HepG2 (cell line): ENCODE data around the gene CES3. TPM values are rescaled to one million over a fixed set of nuclear protein-coding genes. Genes with fewer than 3 reads are reported as not detected.
A peak's percentile ranks its signal among the peaks of the same experiment; 100 is the strongest.

Experiments used
- ATAC-seq: fragments of 200-7000 bp; cut with Tn5 transposase; 3 replicates; pipeline ENCODE4 v1.9.1; 2020; ENCODE audit warnings: mild to moderate bottlenecking, moderate library complexity
- BruUV-seq: library from RNA; stranded (reverse); fragments of 400-500 nt; replicated peaks from 2 replicates; lab custom pipeline; 2021; lab: Mats Ljungman, UMichigan
- CTCF ChIA-PET: fragments of 300-600 bp; formaldehyde crosslinking; extraction: SDS; loops from one replicate; lab custom pipeline; 2021; ENCODE audit warnings: low total read pairs, inconsistent platforms, low intra/inter-chr PET ratio; lab: Yijun Ruan, JAX
- POLR2A ChIA-PET: fragments of 350-600 bp; sonication (Branson Sonifier 250); formaldehyde crosslinking; loops from one replicate; lab custom pipeline; 2020; ENCODE audit warnings: antibody characterized with exemption, inconsistent platforms; lab: Yijun Ruan, JAX
- DNase-seq: peaks from one replicate; pipeline ENCODE4 v3.0.0-alpha.2; 2015; ENCODE audit warnings: low spot score
- FAIRE-seq: peaks from 3 replicates; lab custom pipeline; 2011; peaks lifted over from hg19 to GRCh38; lab: Jason Lieb, UNC
- H2AFZ ChIP-seq: one replicate; pipeline ENCODE4 v1.6.1; 2011; ENCODE audit warnings: low read length, inconsistent platforms
- H3K27ac ChIP-seq: fragments of 300-600 bp; 3 replicates; pipeline ENCODE4 v1.8.0; 2011; ENCODE audit warnings: mixed run types, mild to moderate bottlenecking, mixed read lengths, low read length, inconsistent platforms; ENCODE audit not compliant: insufficient read depth; ENCODE audit errors: extremely low read length
- H3K27me3 ChIP-seq, 2 experiments: fragments of 200-600 bp in 1 of 2; 2 replicates in 1 of 2; 3 replicates in 1 of 2; pipeline versions ENCODE4 v1.6.0 to v1.8.0; 2011; ENCODE audit warnings: low read length in 2 of 2, mild to moderate bottlenecking in 2 of 2, moderate library complexity in 2 of 2, inconsistent platforms in 1 of 2; ENCODE audit not compliant: insufficient read depth in 2 of 2, control insufficient read depth in 1 of 2
- H3K36me3 ChIP-seq, 2 experiments: fragments of 200-600 bp in 1 of 2; replicated peaks in 1 of 2; 2 replicates in 1 of 2; 3 replicates in 1 of 2; pipeline versions ENCODE4 v1.5.1 to v1.8.0; 2011; ENCODE audit warnings: low read length in 2 of 2, inconsistent platforms in 1 of 2; ENCODE audit not compliant: insufficient read depth in 2 of 2, control insufficient read depth in 1 of 2
- H3K4me1 ChIP-seq: 2 replicates; pipeline ENCODE4 v1.5.1; 2012; ENCODE audit warnings: low read length, inconsistent platforms; ENCODE audit not compliant: insufficient read depth
- H3K4me2 ChIP-seq: 2 replicates; pipeline ENCODE4 v1.6.0; 2011; ENCODE audit warnings: low read depth, low read length, inconsistent platforms
- H3K4me3 ChIP-seq, 3 experiments: fragments of 200-600 bp in 1 of 3; sonication (generic), shearing (Covaris generic) in 1 of 3; replicated peaks in 1 of 3; 2 replicates each; pipeline ENCODE4 v1.5.1; 2011 to 2016; ENCODE audit warnings: low read length in 3 of 3, inconsistent platforms in 2 of 3, low read depth in 2 of 3, mild to moderate bottlenecking in 2 of 3, control low read depth in 1 of 3, mixed read lengths in 1 of 3; ENCODE audit not compliant: insufficient read depth in 1 of 3
- H3K79me2 ChIP-seq: one replicate; pipeline ENCODE4 v1.6.1; 2011; ENCODE audit warnings: low read length, inconsistent platforms; ENCODE audit not compliant: insufficient read depth
- H3K9ac ChIP-seq: 2 replicates; pipeline ENCODE4 v1.6.0; 2011; ENCODE audit warnings: mild to moderate bottlenecking, low read depth, low read length, inconsistent platforms; ENCODE audit not compliant: insufficient read depth
- H3K9me3 ChIP-seq: 2 replicates; pipeline ENCODE4 v1.5.1; 2012; ENCODE audit warnings: mild to moderate bottlenecking, low read length
- H4K20me1 ChIP-seq: 2 replicates; pipeline ENCODE4 v1.6.0; 2011; ENCODE audit warnings: inconsistent platforms, mild to moderate bottlenecking, low read length, moderate library complexity; ENCODE audit not compliant: insufficient read depth
- ATAD3A ChIP-seq: sonication (generic); formaldehyde crosslinking; IDR thresholded peaks from 2 replicates; pipeline ENCODE4 v1.4.0; 2020; ENCODE audit warnings: missing genetic modification reagents
- SAFB2 ChIP-seq: sonication (generic); formaldehyde crosslinking; IDR thresholded peaks from 2 replicates; pipeline ENCODE4 v1.5.1; 2020; ENCODE audit warnings: missing genetic modification reagents, low read depth, mild to moderate bottlenecking, borderline replicate concordance
- SCMH1 ChIP-seq: sonication (generic); formaldehyde crosslinking; IDR thresholded peaks from 2 replicates; pipeline ENCODE4 v1.9.0; 2021; ENCODE audit warnings: missing genetic modification reagents, mild to moderate bottlenecking, borderline replicate concordance
- SMAD1 ChIP-seq: sonication (generic); formaldehyde crosslinking; IDR thresholded peaks from 2 replicates; pipeline ENCODE4 v1.4.0; 2020; ENCODE audit warnings: missing genetic modification reagents, low read depth, mild to moderate bottlenecking, borderline replicate concordance
- ZC3H4 ChIP-seq: sonication (generic); formaldehyde crosslinking; IDR thresholded peaks from 2 replicates; pipeline ENCODE4 v1.4.0; 2020; ENCODE audit warnings: missing genetic modification reagents, borderline replicate concordance
- ZFAT ChIP-seq: sonication (generic); formaldehyde crosslinking; conservative IDR thresholded peaks from 2 replicates; pipeline ENCODE4 v1.8.1; 2023; ENCODE audit warnings: missing genetic modification reagents, inconsistent platforms
- ZNF569 ChIP-seq: sonication (generic); formaldehyde crosslinking; IDR thresholded peaks from 2 replicates; pipeline ENCODE4 v1.5.0; 2020; ENCODE audit warnings: mild to moderate bottlenecking, missing genetic modification reagents, moderate library complexity, borderline replicate concordance
- ZNF7 ChIP-seq: IDR thresholded peaks from 2 replicates; pipeline ENCODE4 v1.6.1; 2016; ENCODE audit warnings: missing biosample characterization, missing genetic modification reagents
- ZSCAN12 ChIP-seq: sonication (generic); formaldehyde crosslinking; IDR thresholded peaks from 2 replicates; pipeline ENCODE4 v1.9.0; 2021; ENCODE audit warnings: mild to moderate bottlenecking, missing genetic modification reagents
- WGBS: methylation state at CpG from one replicate; pipeline ENCODE4 v1.1.6; 2017; ENCODE audit warnings: low lambda C conversion rate; 5-methylcytosine and 5-hydroxymethylcytosine counted together
- in situ Hi-C: cut with HindIII; loops from 2 replicates; pipeline ENCODE4 v1.10.0; 2017; ENCODE audit warnings: low pct_unique_long_range_greater_than_20kb; ENCODE audit not compliant: extremely low pct_ligation_motif_present
- intact Hi-C: fragments of 100-400 bp; cut with micrococcal nuclease; formaldehyde crosslinking; loops from one replicate; pipeline ENCODE4 v1.10.0; 2022; ENCODE audit not compliant: unreplicated experiment
- polyA plus RNA-seq, 8 experiments: library from polyadenylated mRNA; depleted of rRNA in 3 of 8; stranded (reverse) in 7 of 8; unstranded in 1 of 8; fragments of >200 nt; fragmentation: Illumina TruSeq in 4 of 8; extraction: Trizol in 4 of 8; gene quantifications; 2 replicates each; pipeline versions ENCODE4 v1.2.1 to v1.2.3, GENCODE V29; 2011 to 2016; ENCODE audit warnings: low read depth in 4 of 8, missing spikeins in 1 of 8, mixed read lengths in 1 of 8; ENCODE audit not compliant: insufficient read depth in 1 of 8
- total RNA-seq, 5 experiments: library from RNA; depleted of rRNA; stranded (reverse); fragments of >200 nt; fragmentation: Illumina TruSeq; extraction: Trizol; gene quantifications; 2 replicates each; pipeline ENCODE4 v1.2.3, GENCODE V29; 2016; ENCODE audit warnings: low read depth in 1 of 5
- TF ChIP-seq, protein P1 (sequence below): sonication (generic); formaldehyde crosslinking; IDR thresholded peaks from 2 replicates; pipeline ENCODE4 v1.4.0; 2020; ENCODE audit warnings: mild to moderate bottlenecking, missing genetic modification reagents
- TF ChIP-seq, protein P2 (sequence below): sonication (generic); formaldehyde crosslinking; IDR thresholded peaks from 2 replicates; pipeline ENCODE4 v1.4.0; 2020; ENCODE audit warnings: missing genetic modification reagents
- TF ChIP-seq, protein P3 (sequence below): sonication (generic); formaldehyde crosslinking; conservative IDR thresholded peaks from 2 replicates; pipeline ENCODE4 v1.4.0; 2020; ENCODE audit warnings: missing genetic modification reagents

CES3 gene
- total and polyA plus RNA-seq, 2 of the 13 experiments (the other 11 are each of a cell fraction or from before 2014, with no cell fraction given), result 6.6 to 17.4 TPM

DNA sequence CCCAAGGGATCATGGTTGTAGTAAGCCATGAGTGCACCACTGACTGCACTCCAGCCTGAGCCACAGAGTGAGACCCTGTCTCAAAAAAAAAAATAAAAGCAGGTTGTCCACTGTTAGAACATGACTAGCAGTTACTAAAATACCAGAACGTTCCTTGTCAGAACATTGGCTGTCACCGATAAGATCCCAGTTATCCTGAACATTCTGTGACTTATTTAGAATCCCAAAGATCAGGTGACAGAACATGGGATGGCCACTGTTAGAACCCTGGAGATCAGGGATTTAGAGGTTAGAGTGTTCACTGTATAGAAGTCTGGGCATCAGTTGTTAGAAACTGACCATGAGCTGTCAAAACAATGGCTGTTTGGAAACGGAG, 35.9 kb downstream of the CES3 start:
- peak overlapping the region; percentile 60; the same call in 1 of the 2 replicates for H3K4me2 ChIP-seq
- in situ Hi-C loops, result no loop called here

More for the DNA sequence above, 35.9 kb downstream of the CES3 start:
- ATAC-seq (peak; percentile 23; the same call in 2 of the 3 replicates), DNase-seq (no peak), FAIRE-seq (no peak)
- no peak overlapping the region for H3K9ac ChIP-seq
- 0 out of 6 replicates have a peak overlapping the region, but pooled peaks of 1 of the 3 experiments have one; percentile 11 for H3K4me3 ChIP-seq
- intact Hi-C loops, result no loop called here
- H3K9me3 ChIP-seq, result no peaks in the 10 kb centered on the region
- no peaks in the 10 kb centered on the region for H3K36me3 ChIP-seq
- ChIA-PET POLR2A (interaction anchor here (1.2 kb wide), 1 partner anchor 16 kb away, joined by 6 read pairs; no protein-coding TSS in a partner anchor), CTCF (no interaction called here)
- H3K4me1 ChIP-seq, result peaks cover 47% of the 10 kb centered on the region
- TF ChIP-seq ZNF569 (CRISPR knock-in tag) (no peak), SAFB2 (no peak), ZNF7 (CRISPR knock-in tag) (no peak), SMAD1 (no peak), ZSCAN12 (CRISPR knock-in tag) (no peak), ATAD3A (CRISPR knock-in tag) (no peak), ZFAT (CRISPR knock-in tag) (no peak), ZC3H4 (CRISPR knock-in tag) (no peak), SCMH1 (no peak)
- TF ChIP-seq, protein P1, sequence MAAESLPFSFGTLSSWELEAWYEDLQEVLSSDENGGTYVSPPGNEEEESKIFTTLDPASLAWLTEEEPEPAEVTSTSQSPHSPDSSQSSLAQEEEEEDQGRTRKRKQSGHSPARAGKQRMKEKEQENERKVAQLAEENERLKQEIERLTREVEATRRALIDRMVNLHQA (CRISPR knock-in tag), result no peak
- TF ChIP-seq, protein P2, sequence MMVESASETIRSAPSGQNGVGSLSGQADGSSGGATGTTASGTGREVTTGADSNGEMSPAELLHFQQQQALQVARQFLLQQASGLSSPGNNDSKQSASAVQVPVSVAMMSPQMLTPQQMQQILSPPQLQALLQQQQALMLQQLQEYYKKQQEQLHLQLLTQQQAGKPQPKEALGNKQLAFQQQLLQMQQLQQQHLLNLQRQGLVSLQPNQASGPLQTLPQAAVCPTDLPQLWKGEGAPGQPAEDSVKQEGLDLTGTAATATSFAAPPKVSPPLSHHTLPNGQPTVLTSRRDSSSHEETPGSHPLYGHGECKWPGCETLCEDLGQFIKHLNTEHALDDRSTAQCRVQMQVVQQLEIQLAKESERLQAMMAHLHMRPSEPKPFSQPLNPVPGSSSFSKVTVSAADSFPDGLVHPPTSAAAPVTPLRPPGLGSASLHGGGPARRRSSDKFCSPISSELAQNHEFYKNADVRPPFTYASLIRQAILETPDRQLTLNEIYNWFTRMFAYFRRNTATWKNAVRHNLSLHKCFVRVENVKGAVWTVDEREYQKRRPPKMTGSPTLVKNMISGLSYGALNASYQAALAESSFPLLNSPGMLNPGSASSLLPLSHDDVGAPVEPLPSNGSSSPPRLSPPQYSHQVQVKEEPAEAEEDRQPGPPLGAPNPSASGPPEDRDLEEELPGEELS (CRISPR knock-in tag), result no peak
- TF ChIP-seq, protein P3, sequence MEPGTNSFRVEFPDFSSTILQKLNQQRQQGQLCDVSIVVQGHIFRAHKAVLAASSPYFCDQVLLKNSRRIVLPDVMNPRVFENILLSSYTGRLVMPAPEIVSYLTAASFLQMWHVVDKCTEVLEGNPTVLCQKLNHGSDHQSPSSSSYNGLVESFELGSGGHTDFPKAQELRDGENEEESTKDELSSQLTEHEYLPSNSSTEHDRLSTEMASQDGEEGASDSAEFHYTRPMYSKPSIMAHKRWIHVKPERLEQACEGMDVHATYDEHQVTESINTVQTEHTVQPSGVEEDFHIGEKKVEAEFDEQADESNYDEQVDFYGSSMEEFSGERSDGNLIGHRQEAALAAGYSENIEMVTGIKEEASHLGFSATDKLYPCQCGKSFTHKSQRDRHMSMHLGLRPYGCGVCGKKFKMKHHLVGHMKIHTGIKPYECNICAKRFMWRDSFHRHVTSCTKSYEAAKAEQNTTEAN (CRISPR knock-in tag), result no peak
- H4K20me1 ChIP-seq, result no peaks in the 10 kb centered on the region
- H3K27me3 ChIP-seq, result peaks cover 0 to 3% of the 10 kb centered on the region in 2 experiments; a peak in 1 of 5 replicates
- H2AFZ ChIP-seq, result no peak overlapping the region
- BruUV-seq, result no TSS peak
- H3K79me2 ChIP-seq, result no peaks in the 10 kb centered on the region
- no peak overlapping the region for H3K27ac ChIP-seq
- 45% methylated on average over 3 of the region's 3 CpGs for WGBS
